Prostate gland (tissue), 2 donors: Measurements from ENCODE around the gene COL23A1. TPM values are rescaled to one million over a fixed set of nuclear protein-coding genes. Genes with fewer than 3 reads are reported as not detected.

Source experiments
- DNase-seq: peaks from one replicate; pipeline ENCODE4 v3.0.0-alpha.2; 2019; ENCODE audit warnings: low spot score
- H3K27ac ChIP-seq, 2 donors: fragments of 200-600 bp; sonication (generic); 2 replicates each; pipeline ENCODE4 v1.5.1; 2017 to 2019
- H3K27me3 ChIP-seq: fragments of 200-600 bp; sonication (generic); replicated peaks from 2 replicates; pipeline ENCODE4 v1.5.1; 2019; ENCODE audit not compliant: insufficient read depth
- H3K36me3 ChIP-seq, 2 donors: fragments of 200-600 bp; sonication (generic); 1 replicate in 1 of 2; 2 replicates in 1 of 2; pipeline versions ENCODE4 v1.5.1 to v1.8.1; 2017 to 2019
- H3K4me1 ChIP-seq: fragments of 200-600 bp; sonication (generic); replicated peaks from 2 replicates; pipeline ENCODE4 v1.5.1; 2019
- H3K4me3 ChIP-seq, 2 donors: fragments of 200-600 bp; sonication (generic); 2 replicates each; pipeline ENCODE4 v1.5.1; 2017 to 2019
- H3K9me3 ChIP-seq: fragments of 200-600 bp; sonication (generic); 2 replicates; pipeline ENCODE4 v1.5.1; 2017
- POLR2A ChIP-seq: fragments of 450-650 bp; IDR thresholded peaks from one replicate; pipeline ENCODE4 v1.6.1; 2016; ENCODE audit warnings: antibody characterized with exemption, mild to moderate bottlenecking
- POLR2AphosphoS5 ChIP-seq: sonication (generic); formaldehyde crosslinking; IDR thresholded peaks from one replicate; pipeline ENCODE4 v1.6.1; 2017; ENCODE audit warnings: antibody characterized with exemption
- WGBS: methylation state at CpG from one replicate; pipeline ENCODE4 v1.1.5; 2018; 5-methylcytosine and 5-hydroxymethylcytosine counted together
- intact Hi-C: fragments of 100-400 bp; cut with DNase I; formaldehyde crosslinking; loops from one replicate; pipeline ENCODE4 v1.14.2; 2022
- total RNA-seq, 2 donors: library from RNA; depleted of rRNA; stranded (reverse); fragments of >200 nt; gene quantifications; one replicate each; pipeline ENCODE4 v1.1.0, GENCODE V29; 2016
- TF ChIP-seq, protein P1 (sequence below), 4 experiments: fragments of 200-600 bp in 2 of 4; fragments of 450-650 bp in 2 of 4; sonication (generic) in 2 of 4; IDR thresholded peaks; 1 replicate in 3 of 4; 2 replicates in 1 of 4; pipeline ENCODE4 v1.5.1; 2016 to 2019; ENCODE audit warnings: antibody characterized with exemption in 4 of 4, mild to moderate bottlenecking in 2 of 4, moderate library complexity in 2 of 4

The COL23A1 gene
- total RNA-seq, 2 donors from 2014 or later = 2.7 to 6.1 TPM

DNA sequence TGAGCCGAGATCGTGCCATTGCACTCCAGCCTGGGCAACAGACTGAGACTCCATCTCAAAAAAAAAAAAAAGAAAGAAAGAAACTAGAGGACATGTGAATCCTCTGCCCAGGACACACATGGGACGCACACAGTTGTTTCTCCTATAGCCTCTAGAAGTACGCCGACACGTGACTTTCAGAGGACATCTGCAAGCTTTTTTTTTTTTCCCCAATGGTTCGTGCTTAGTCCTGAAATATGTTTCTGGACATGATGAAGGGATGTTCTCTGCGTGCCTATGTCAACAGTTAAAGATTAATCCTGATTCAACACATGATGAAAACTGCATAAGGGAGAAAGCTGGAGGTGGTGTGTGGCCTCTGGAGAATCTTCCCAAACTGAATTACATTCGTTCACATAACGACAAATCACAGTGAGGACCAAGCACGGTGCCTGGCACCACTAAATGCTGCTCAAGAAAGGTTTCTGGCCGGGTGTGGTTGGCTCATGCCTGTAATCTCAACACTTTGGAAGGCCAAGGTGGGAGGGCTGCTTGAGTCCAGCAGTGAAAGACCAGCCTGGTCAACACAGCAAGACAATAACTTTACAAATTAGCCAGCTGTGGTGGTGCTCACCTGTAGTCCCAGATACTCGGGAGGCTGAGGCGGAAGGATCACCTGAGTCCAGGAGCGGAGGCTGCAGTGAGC, 9.8 kb downstream of the COL23A1 start:
- Histone ChIP-seq H3K36me3 (no peaks in the 10 kb centered on the region), H3K27ac (no peak overlapping the region), H3K4me3 (no peak overlapping the region), H3K9me3 (no peaks in the 10 kb centered on the region), H3K4me1 (no peaks in the 10 kb centered on the region), H3K27me3 (no peaks in the 10 kb centered on the region)
- DNase-seq = no peak
- intact Hi-C loops = no loop called here
- 86% methylated on average over 15 of the region's 15 CpGs for WGBS
- TF ChIP-seq, protein P1, sequence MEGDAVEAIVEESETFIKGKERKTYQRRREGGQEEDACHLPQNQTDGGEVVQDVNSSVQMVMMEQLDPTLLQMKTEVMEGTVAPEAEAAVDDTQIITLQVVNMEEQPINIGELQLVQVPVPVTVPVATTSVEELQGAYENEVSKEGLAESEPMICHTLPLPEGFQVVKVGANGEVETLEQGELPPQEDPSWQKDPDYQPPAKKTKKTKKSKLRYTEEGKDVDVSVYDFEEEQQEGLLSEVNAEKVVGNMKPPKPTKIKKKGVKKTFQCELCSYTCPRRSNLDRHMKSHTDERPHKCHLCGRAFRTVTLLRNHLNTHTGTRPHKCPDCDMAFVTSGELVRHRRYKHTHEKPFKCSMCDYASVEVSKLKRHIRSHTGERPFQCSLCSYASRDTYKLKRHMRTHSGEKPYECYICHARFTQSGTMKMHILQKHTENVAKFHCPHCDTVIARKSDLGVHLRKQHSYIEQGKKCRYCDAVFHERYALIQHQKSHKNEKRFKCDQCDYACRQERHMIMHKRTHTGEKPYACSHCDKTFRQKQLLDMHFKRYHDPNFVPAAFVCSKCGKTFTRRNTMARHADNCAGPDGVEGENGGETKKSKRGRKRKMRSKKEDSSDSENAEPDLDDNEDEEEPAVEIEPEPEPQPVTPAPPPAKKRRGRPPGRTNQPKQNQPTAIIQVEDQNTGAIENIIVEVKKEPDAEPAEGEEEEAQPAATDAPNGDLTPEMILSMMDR (IDR thresholded peaks at IDR 0.05) = no peak
- TF ChIP-seq POLR2A (no peak), POLR2AphosphoS5 (no peak)

DNA sequence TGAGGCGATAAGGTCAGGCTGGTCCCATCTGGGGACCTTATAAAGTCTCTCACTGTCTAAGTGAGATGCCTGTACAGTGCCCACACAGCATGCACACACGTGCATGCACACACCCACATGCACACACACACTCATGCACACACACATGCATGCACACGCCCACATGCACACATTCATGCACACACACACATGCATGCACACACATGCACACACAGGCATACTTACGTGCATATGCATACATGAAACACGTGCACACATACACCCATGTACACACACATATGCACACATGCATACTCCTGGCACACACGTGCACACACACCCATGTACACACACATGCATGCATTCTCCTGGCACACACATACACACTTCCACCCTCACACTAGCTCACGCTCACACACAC, 12.2 kb downstream of the COL23A1 start:
- Histone ChIP-seq H3K9me3 (no peaks in the 10 kb centered on the region), H3K4me1 (no peaks in the 10 kb centered on the region), H3K4me3 (no peak overlapping the region), H3K27ac (no peak overlapping the region), H3K36me3 (no peaks in the 10 kb centered on the region), H3K27me3 (no peaks in the 10 kb centered on the region)
- 92% methylated on average over 7 of the region's 7 CpGs for WGBS
- intact Hi-C loops = no loop called here
- no peak for TF ChIP-seq POLR2AphosphoS5
- TF ChIP-seq, protein P1 (IDR thresholded peaks at IDR 0.05) = no peak
- no peak for TF ChIP-seq POLR2A
- no peak for DNase-seq

DNA sequence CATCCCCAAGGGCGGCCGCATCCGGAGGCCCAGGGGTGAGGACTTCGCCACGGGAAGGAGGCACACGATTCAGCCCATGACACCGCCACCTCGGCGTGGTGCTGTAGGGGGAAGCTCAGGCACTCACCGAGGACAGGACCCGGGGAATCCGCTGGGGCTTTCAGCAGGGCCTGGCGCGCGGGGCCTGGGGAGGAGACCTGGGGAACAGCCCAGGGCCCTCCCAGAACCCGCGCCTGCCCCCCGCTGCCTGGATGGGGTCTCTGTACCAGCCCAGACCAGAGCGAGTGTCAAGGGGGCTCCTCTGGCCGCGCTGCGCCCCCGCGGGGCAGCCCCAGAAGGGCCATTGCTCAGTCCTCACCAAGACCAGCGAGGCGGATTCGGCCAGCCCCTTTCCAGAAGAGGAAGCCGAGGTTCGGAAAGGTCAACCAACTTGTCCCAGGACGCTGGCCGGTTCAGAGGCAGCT, 12.8 kb downstream of the COL23A1 start:
- Histone ChIP-seq H3K4me1 (no peaks in the 10 kb centered on the region), H3K36me3 (no peaks in the 10 kb centered on the region), H3K27ac (no peak overlapping the region), H3K4me3 (no peak overlapping the region), H3K27me3 (no peaks in the 10 kb centered on the region), H3K9me3 (no peaks in the 10 kb centered on the region)
- intact Hi-C loops = no loop called here
- TF ChIP-seq, protein P1 (IDR thresholded peaks at IDR 0.05) = no peak
- no peak for TF ChIP-seq POLR2A
- no peak for TF ChIP-seq POLR2AphosphoS5
- WGBS = 88% methylated on average over 31 of the region's 31 CpGs
- DNase-seq = no peak

DNA sequence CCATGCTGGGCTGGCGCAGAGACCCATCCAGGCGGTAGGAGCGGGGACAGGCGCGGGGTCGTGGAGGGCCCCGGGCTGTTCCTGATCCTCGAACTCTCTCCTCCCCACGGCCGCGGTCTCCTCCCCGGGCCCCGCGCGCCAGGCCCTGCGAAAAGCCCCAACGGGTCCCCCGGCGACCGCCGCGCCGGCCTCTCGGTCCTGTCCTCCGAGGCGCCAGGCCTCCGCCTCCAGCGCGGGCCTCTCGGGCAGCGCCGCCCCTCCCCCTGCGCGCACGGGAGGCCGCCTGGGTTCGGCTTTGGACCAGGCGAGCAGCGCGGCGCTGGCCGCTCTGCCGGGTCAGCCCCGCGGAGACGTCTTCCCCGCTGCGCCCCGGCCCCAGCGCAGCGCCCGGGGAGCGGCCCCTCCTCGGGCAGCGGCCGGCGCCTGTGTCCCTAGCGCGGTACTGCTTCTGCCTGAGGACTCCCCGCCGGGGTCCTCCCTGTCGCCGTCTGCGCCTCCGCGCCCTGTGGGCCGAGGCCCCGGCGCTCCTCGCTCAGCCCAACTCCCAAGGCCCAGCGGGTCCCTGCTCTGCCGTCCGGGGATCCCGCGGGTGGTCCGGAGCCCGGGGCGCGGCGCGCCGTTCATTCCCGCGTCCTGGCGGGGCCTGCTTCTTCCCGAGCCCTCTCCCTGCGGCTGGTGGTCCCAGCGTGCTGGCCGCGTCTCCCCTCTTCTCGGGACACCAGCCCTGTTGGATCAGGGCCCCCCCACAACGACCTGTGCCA, 13.4 kb downstream of the COL23A1 start:
- TF ChIP-seq, protein P1 (IDR thresholded peaks at IDR 0.05) = no peak
- TF ChIP-seq POLR2AphosphoS5 = no peak
- Histone ChIP-seq H3K9me3 (no peaks in the 10 kb centered on the region), H3K36me3 (no peaks in the 10 kb centered on the region), H3K27ac (no peak overlapping the region), H3K4me3 (peak overlapping the region; percentile 15 to 25), H3K27me3 (no peaks in the 10 kb centered on the region), H3K4me1 (no peaks in the 10 kb centered on the region)
- intact Hi-C loops = no loop called here
- no peak for DNase-seq
- 19% methylated on average over 31 of the region's 92 CpGs for WGBS
